GM18909 (cell line): Measurements from ENCODE around the gene PLCG2.
A peak's percentile ranks its signal among the peaks of the same experiment; 100 is the strongest.

ENCODE experiments used
- ATAC-seq: cut with Tn5 transposase; IDR thresholded peaks from one replicate; pipeline ENCODE4 v1.9.1; 2021; ENCODE audit warnings: mild to moderate bottlenecking; ENCODE audit not compliant: unreplicated experiment, poor library complexity

PLCG2 gene

DNA sequence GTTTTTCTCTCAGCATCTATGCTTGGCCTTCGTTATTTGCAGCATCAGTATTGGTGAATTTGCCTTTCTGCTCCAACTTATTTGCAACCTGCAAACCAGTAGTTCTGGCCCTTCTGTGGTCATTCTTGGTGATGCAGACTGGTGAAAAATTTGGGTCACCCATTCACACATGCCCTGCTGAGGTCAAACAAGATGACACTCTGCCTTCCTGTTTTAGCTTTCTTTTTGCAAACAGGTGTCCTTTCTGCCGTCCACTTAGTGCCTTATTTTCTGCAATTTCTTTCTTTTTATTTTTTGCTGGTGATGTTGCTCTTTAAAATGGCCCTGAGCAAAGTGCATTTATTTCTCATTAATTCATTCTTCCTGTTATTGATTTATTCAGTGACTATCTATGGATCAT, 31.3 kb downstream of the PLCG2 start:
- peak; percentile 37 for ATAC-seq

DNA sequence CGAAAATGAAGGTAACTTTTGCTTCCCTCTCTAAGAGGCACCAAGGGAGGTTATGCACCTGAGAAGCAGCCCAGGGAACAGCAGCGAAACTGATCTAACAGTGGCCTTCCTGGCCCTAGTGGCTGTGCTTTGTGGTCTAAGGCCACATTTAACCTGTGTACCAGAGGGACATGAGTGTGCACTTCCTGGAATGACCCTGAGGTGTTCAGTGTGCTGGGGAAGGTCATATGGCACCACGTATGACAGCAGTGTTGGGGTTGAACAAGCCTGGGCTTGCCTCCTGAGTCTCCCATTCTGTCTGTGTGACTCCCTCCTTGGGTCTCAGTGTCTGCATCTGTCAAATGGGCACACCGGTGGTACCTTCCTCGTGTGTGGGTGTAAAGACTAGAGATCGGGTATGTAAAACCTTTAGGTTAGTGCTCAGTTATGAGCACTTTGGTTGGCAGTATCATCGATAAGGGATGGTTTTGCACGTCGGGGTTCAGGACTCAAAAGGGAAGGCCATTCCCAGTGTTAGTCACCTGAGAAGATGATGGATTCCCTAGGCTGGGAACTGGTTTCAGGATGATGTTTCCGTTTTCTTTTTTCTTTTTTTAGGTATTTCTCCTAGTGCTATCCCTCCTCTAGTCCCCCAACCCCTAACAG, 31.9 kb downstream of the PLCG2 start:
- peak; percentile 36 for ATAC-seq

DNA sequence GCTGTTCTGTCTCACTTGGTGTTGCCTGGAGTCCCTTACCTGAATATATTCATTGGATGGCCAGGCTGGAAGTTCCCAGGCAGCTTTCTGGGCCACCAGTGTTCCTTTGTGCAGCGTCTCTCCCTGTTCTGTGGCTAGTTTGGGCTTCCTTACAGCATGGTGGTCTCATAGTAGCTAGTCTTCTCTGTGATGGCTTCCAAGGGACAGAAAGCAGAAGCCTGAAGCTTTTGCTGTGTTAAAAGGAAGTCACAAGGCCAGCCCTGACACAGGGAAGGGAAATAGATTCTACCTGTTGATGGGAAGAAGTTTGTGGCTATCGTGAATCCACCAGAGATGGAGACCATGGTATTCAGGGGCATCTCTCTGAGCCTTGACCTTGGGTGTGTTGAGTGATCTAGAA, 34.6 kb downstream of the PLCG2 start:
- no peak for ATAC-seq

DNA sequence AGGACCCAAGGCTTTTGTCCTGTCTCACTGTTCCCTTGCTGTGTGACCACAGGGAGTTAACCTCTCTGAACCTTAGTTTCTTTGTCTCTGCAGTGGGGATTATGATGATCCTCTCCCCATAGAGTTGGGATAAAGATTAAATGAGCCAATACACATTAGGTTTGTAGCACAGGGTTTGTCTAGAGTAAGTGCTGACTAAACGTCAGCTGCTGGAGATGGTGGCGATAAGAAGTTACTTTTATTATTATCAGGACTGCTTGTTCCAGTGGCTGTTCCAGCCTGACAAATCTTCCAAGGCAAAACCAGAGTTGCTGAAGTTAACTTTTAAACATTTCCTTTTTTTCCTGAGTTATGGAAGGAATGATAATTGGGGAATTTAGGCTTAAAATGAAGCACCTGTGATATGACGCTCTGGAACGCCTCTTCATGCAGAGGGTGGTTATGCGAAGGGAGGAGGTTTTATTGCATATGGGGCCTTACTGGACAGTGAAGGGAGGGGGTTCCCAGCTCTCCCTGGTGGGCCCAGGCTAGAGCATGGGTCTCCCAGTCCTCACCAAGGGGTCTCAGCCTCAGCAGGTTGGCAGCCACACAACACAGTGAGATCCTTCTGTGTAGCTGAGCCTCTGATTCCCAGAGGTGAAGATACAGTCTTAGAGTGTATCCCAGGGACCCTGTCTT, 35.8 kb downstream of the PLCG2 start:
- ATAC-seq = no peak

DNA sequence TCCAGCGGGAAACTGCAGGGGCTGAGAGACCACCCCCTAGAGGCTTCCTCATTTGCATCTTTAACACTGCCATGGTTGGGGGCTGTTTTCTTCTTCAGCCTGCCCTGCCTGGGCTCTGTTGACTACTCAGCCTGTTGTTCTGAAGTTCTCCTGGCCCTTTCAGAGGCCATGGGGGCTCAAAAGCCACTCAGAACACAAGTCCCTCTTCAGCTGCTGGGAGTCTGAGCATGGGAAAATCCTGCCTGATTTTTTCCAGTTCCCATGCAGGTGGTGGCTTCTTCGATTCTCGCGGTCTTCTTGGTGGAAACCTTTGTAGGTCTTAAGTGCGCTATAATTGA, 36.3 kb downstream of the PLCG2 start:
- no peak for ATAC-seq

DNA sequence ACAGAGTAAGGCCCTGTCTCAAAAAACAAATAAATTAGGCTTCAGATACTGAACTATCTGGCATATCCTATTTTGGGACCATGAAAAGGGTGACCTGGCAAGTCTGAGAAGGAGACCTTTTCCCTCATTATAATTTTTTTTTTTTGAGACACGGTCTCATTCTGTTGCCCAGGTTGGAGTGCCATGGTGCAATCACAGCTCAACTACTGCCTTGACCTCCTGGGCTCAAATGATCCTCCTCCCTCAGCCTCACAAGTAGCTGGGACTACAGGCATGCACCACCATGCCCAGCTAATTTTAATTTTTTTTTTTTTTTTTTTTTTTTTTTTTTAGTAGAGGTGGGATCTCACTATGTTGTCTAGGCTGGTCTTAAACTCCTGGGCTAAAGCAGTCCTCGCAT, 37.3 kb downstream of the PLCG2 start:
- ATAC-seq = no peak

DNA sequence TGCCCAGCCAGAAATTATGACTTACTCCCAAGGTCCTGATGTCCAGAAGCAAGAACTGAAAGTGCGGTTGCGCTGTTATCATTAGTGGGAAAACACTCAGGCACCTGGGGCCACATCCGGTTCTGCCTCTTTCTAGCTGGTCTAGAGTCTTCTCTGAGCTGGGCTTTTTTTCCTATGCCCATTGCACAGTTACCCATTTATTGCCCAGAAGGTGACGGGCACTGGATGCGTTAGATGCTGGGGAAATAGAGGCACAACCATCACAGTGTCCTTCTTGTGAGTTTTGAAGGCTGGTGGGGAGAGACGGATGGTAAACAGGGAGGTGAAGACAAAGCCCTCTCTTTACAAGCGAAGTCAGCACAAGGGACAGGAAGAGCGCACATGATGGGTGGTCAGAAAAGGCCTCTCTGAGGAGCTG, 37.7 kb downstream of the PLCG2 start:
- peak; percentile 22 for ATAC-seq

DNA sequence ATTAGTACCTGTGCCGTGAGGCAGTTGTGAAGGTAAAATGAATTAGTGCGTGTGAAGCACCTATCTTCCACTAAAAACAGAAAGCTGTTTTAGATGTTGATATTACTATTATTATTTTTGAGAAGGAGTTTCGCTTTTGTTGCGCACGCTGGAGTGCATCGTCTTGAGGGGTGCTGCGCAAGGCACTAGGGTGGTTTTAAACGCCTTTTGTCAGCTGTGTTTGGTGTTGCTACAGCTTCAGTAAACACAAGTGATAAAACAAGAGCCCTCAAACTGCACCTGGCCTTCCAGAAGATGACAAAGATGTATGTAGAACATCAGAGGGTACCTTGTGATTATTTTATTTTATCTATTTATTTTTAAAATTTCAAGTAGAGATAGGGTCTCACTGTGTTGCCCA, 38.2 kb downstream of the PLCG2 start:
- no peak for ATAC-seq

DNA sequence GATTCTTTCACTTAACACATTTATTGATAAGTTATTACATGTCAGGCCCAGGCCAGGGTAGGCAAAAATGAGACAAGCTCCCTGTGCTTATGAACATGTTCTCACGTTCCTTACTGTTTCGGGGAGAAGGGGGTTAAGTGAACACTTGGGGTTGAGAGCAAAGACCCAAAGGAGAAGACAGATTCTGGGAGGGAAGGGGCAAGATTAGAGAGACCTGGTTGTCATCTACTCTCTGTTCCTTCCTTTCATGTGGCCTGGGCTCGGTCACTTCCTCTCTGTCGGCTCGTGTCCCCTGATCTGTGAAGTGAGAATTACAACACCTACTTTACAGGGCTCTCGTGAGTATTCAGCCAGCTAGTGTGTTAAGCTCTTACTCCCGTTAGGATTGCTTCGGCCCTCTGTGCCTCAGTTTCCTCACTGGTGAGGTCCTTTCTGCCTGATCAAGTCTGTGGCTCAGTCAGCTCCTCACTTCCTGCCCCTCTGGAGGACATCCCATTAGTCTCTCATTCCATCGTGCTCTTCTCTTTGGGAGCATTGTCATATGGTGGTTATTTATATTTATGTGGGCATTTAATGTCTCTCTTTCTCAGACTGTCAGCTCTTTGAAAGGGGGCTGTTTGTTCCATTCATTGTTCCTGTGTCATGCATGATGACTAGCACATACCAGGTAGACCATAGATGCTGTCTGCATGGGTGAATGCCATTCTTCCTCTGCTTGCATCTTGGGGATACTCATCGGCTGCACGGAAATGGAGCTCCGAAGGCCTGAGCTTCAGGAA, 38.9 kb downstream of the PLCG2 start:
- peak; percentile 46 for ATAC-seq

DNA sequence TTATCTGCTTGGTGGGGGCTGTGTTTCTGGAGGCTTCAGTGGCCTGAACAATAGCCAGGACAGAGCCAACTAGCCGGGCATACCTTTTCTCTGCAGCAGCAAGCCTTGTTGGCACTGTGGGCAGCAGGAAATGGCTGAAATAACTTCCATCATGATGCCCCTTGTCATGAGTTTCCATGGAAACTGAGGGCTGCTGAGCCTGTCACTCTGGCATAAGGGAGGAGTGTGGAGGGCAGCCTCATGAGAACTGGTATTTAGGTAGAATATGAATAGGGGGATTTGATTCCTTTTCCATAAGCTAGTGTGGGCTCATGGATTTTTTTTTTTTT, 39.4 kb downstream of the PLCG2 start:
- no peak for ATAC-seq

DNA sequence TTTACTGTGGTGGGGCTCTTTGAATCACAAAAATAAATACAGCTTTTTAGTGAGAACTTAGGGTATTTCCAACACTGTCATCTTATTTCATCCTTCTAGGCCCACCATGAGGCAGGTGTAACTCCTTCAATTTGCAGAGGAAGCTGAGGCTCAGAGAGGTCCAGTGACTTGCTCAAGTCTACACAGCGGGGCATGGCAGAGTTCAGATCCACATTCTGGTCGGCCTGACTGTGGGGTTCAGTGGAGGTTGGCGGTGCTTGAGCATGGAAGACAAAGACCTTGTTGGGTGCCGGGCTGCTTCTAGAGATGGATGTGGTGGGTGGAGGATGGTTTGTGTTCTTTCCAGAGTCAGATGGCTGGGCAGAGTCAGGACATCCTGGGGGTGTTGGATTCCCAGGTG, 39.8 kb downstream of the PLCG2 start:
- ATAC-seq = no peak

DNA sequence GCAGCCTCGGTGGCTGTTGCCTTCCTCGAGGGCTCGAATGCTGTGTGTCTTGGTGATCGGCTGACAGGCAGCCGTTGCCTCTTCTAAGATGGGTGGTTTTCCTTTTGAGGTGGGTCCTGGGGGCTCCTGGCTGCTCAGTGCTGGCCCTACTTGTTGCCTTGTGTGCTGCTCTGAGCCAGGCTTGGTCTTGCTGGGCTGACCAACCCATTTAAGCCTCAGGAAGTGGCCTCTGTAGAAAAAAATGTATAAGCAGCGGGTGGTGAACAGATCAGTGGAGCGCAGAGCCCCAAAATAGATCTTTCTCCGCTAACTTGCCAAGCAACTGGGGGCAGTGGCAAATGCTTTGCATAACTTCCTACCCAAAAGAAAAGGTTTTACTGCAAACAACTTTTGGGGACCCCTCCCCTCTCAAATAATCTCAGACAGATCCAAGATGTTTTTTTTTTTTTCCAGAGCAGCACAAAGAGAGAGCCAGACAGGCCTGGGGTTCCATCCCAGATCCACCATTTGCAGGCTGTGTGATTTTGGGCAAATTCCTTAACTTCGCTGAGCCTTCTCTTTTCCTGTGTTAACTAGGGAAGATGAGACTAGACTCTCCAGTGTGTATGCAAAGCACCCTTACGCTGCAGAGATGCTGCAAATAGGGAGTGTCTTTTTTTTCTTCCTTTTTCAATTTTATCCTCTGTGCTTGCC, 42.5 kb downstream of the PLCG2 start:
- peak; percentile 54 for ATAC-seq

DNA sequence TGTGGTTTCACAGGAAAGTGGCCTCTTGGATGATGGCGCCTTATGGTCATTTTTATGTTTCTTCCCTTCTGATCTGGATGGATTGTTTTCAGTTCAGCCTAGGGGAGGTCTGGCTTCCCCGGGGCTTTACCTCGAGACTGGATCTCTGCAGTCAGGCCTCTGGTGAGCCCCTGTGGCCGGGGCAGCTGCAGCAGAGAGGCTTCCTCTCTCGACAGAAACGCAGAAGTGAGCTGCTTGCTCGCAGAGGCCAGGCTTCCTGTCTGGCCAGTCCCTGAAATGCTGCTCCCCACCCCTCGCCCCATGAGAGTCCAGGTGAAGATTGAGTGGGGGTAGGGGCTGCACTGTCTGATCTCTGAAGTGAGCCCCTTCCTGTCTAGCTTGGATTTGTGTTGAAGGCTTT, 44.0 kb downstream of the PLCG2 start:
- ATAC-seq = peak; percentile 63

DNA sequence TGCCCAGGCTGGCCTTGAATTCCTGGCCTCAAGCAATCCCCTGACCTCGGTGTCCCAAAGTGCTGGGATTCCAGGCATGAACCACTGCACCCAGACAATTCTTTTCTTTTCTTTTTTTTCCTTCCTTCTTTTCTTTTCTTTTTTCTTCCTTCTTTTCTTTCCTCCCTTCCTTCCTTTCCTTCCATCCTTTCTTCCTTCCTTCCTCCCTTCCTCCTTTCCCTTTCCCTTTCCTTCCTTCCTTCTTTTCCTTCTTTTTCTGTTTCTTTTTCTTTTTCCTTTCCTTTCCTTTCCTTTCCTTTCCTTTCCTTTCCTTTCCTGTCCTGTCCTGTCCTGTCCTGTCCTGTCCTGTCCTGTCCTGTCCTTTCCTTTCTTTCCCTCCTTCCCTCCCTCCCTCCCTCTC, 44.6 kb downstream of the PLCG2 start:
- ATAC-seq = no peak

DNA sequence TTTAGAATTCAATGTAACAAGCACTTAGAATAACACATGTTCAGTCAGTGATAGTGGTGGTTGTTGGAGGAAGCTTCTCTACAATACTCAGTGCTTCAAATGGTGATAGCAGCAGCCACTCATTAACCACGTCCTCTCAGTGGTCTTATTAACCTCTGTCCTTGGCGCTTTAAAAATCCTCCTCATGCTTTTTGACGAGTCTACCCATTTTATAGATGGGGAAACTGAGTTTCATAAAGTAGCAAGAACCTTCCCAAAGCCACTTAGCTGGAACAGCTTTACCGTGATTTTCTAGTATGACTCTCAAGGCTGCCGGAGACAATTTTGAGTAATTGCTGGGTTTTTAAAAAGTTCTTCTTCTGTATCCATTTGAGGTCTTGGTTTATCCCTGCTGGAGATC, 47.4 kb downstream of the PLCG2 start:
- no peak for ATAC-seq

DNA sequence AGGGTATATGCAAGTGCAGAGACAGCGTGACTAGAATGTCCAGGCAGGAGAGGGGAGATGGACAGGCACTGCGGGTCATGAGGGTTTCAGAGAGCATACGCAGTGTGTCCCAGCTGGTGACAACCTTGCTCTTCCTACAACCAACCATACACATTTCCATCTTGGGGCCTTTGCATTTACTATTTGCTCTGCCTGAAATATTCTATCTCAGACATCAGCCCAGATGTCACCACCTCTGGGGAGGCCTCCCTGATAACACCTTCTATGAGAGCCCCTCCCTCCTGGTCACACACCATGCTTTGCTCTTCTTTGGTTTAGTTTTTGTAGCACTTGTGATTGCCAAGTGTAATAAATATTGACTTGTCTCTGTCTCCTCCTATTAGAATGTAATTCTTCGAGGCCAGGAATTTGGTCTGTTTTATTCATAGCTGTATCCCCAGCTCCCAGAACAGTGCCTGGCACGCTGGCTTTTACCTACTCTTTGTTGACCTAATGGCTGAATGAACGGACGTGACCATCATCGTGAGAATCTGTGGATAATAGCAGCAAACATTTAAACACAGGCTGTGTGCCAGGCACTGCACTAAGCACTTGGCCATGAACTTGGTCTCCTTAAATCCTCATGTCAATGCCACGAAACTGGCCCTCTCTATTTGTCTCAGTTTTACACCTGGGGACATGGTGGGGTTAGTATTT, 51.9 kb downstream of the PLCG2 start:
- ATAC-seq = peak; percentile 5

DNA sequence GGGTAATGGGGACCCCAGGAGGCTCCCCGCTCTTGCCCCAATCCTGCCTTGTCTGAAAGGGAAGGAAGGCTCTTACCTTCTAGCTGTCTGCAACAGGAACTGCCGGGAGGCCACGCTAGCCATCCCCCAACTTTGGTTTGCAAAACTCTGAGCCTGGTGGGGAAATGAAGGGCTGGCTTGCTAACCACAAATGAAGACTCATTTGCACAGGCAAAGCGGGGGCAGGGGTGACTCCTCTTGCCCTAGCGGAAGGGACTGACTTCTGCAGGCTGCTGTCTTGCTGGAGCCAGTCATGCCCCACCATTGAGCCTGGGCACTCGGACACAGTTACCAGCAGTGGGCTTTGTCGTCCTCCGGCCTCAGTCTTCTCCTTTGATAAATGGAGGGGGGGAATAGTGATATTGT, 52.6 kb downstream of the PLCG2 start:
- peak; percentile 71 for ATAC-seq

DNA sequence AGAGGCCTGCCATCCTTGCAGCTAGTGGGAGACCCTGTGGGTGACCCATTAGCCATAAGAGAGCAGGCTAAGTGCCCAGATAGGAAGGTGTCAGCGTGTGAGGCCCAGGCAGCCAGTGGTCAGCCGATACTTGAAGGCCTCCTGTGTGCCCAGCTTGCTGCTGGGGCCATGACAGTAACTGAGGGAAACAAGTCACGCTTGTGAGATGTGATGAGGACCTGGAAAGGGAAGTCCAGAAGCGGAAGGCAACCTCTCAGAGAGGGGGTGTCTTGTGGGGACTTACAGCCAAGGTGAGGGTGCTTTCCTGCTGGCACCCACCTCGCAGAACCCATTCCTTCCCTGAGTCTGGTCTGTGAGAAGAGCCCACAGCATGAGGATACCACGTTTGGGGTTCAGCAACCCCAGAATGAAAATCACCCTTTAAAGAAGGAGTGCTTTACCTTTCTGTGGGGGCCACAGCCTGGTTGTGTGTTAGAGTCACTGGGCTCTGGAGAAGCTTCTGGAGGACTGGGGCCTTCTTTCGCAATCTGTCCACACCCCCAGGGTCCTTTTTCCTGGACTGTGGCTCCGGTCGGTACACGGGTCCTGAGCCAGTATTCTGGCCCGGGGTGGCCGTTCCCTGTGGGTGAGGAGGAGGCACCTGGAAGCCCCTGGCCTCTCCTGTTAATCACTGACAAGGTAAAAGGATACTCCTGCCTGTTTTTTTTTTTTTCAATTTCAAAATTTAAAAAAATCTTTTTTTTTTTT, 53.9 kb downstream of the PLCG2 start:
- no peak for ATAC-seq

DNA sequence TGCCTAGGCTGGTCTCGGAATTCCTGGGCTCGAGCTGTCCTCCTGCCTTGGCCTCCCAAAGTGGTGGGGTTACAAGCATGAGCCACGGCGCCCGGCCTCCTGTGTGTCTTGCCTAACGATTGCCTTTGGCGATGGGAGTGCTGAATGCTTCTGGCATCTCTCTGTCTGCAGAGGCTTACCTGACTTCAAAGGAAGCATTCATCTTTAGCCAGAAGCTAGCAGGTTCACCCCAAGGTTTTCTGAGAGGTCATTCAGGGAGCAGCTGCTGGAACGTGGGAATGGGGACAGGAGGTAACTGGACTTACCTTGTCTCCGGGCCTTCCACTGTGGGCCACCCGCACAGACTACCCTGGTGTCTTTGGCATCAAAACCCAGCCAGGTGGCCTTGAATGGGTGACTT, 54.7 kb downstream of the PLCG2 start:
- ATAC-seq = no peak

DNA sequence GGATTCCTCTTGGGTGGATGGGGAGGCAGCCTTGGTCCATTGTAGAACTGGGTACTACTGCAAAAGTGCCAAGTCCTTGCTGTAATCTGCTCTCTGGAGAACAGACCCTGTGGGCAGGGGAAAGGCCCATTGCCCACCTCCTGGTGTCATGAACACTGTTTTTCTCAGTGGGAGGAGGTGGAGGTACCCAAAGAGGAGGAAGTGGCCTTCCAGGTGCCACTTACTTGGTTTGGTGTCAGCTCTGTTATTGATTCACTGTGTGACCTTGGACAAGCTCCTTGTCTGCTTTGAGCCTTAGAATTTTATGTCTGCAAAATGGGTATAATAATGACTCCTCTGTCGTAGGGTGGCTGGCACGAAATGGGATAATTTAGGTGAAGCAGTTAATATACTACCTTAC, 55.8 kb downstream of the PLCG2 start:
- no peak for ATAC-seq
